GM23248 (cell line): ENCODE data around the gene PARD6B.

Experiments
- EZH2 ChIP-seq: fragments of 200-600 bp; sonication (generic); IDR thresholded peaks from 2 replicates; pipeline ENCODE4 v1.6.1; 2018; ENCODE audit warnings: antibody characterized with exemption, mild to moderate bottlenecking; ENCODE audit not compliant: insufficient read depth, poor library complexity, severe bottlenecking
- EZH2phosphoT487 ChIP-seq: fragments of 200-600 bp; sonication (generic); IDR thresholded peaks from 2 replicates; pipeline ENCODE4 v1.6.1; 2018; ENCODE audit warnings: antibody characterized with exemption, moderate library complexity, mild to moderate bottlenecking, low read depth; ENCODE audit not compliant: insufficient read depth

- no peak for TF ChIP-seq EZH2
- no peak for TF ChIP-seq EZH2phosphoT487
Measured at GRCh38 chr20:50787181-50787580, 55.8 kb downstream of the PARD6B start.
